ENCODE results near the gene TMEM52B.
"Not testable (repeated sequence)": the region's sequence is repeated elsewhere in the genome, so short reads cannot be mapped to it uniquely, and the experiment has no call there.

The TMEM52B gene

GRCh38 chr12:10211940-10212738 lies 33.3 kb downstream of the TMEM52B start:
- peak; percentile 98 for DNase-seq

DNA sequence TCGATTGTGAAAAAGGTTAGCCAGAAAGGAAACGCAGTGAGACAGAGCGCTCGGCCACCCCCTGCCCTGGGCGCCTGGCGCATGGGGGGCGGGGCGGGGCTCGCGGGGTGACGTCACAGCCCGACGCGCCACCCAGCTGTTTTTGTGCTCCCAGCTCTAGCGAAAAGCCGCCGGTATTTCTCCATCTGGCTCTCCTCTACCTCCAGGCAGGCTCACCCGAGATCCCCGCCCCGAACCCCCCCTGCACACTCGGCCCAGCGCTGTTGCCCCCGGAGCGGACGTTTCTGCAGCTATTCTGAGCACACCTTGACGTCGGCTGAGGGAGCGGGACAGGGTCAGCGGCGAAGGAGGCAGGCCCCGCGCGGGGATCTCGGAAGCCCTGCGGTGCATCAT lies 33.9 kb downstream of the TMEM52B start, which contains the start of gene GABARAPL1:
GABARAPL1 (plus strand) TSS at position 139 of the 393 bp plus-strand sequence; CDS start at position 392, 253 bp downstream.
- peak; percentile 82 for DNase-seq

GRCh38 chr12:10213168-10214135 lies 34.6 kb downstream of the TMEM52B start:
- peak; percentile 81 for DNase-seq

- peak; percentile 65 for DNase-seq
Observed at GRCh38 chr12:10214136-10214894, 35.5 kb downstream of the TMEM52B start.

DNA sequence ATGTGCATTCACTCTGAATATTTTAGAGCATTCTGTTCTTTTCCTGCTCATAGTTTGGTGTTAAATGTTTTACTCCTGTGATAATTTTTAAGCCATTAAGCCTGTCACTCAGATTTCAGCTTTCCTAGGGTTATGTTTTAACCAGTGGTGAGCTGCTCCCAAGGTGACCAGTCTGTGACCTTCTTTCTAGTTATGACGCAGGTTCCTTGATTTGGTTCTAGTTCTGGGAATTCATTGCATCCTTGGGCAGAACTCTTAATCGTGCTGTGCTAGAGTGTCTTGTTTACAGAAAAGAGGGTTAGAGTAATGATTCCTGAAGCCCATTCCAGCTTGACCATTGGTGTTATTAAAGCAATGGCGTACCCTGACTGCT lies 36.0 kb downstream of the TMEM52B start:
- no peak for DNase-seq

GRCh38 chr12:10215436-10215835 lies 36.6 kb downstream of the TMEM52B start:
- DNase-seq, result no peak

DNA sequence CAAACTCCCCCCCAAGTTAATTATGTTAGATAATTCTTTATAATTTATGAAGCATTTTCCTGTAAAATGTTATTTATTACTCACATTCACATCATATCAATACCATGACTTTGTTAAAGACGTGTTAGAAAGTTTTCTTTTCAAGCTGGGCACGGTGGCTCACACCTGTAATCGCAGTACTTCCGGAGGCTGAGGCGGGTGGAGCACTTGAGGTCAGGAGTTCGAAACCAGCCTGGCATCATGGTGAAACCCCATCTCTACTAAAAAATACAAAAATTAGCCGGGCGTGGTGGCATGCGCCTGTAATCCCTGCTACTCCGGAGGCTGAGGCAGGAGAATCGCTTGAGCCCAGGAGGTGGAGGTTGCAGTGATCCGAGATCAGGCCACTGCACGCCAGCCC lies 37.1 kb downstream of the TMEM52B start:
- DNase-seq, result not testable (repeated sequence)

DNA sequence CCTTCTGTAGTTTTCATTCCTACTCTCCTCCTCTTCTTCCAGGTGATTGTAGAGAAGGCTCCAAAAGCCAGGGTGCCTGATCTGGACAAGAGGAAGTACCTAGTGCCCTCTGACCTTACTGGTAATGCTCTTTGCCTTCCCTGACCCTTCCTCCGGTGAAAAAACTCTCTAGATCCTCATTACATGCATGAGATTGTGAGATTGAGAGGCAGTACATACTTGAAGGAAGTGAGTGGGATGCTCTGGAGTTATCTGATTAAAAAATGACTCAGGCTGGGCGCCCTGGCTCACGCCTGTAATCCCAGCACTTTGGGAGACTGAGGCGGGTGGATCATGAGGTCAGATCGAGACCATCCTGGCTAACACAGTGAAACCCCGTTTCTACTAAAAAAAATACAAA lies 39.2 kb downstream of the TMEM52B start:
- no peak for DNase-seq

- DNase-seq, result peak; percentile 42
Observed at GRCh38 chr12:10220398-10221077, 41.7 kb downstream of the TMEM52B start.

- no peak for DNase-seq
Observed at GRCh38 chr12:10221846-10222245, 43.0 kb downstream of the TMEM52B start.

- no peak for DNase-seq
Observed at GRCh38 chr12:10223208-10223607, 44.4 kb downstream of the TMEM52B start.

- not testable (repeated sequence) for DNase-seq
Observed at GRCh38 chr12:10225426-10225825, 46.6 kb downstream of the TMEM52B start.

DNA sequence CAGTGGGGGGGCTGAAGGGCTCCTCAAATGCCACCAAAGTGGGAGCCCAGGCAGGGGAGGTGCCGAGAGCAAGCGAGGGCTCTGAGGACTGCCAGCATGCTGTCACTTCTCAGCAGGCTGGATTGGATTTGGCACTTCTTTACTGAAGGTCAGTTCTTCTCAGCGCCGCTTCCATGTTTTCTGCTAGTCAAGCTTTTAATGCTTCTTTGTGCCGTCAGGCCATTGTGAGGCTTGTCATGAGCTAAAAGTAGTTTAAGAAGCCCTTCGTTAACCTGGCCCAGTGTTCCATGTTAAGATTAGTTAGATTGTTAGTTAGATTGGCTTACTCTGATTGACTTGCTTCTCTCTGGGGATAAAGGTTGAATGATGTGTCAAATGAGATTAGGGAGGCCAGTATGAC lies 47.3 kb downstream of the TMEM52B start:
- DNase-seq, result no peak

GRCh38 chr12:10226731-10227130 lies 47.9 kb downstream of the TMEM52B start:
- no peak for DNase-seq

- DNase-seq, result no peak
Observed at GRCh38 chr12:10227648-10228047, 48.8 kb downstream of the TMEM52B start.

DNA sequence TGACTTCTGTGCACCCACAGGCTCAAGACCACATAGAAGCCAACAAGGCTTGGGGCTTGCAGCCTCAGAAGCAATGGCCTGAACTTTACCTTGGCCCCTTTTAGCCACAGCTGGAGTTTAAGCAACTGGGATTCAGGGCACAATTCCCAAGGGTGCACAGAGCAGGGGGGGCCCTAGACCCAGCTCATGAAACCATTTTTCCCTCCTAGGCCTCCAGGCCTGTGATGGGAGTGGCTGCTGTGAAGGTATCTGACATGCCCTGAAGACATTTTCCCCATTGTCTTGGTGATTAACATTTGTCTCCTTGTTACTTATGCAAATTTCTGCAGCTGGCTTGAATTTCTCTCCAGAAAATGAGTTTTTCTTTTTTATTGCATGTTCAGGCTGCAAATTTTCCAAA lies 55.7 kb downstream of the TMEM52B start:
- DNase-seq, result no peak

- DNase-seq, result peak; percentile 42
Observed at GRCh38 chr12:10235761-10236631, 57.2 kb downstream of the TMEM52B start.

- DNase-seq, result no peak
Observed at GRCh38 chr12:10236720-10237119, 57.9 kb downstream of the TMEM52B start.

DNA sequence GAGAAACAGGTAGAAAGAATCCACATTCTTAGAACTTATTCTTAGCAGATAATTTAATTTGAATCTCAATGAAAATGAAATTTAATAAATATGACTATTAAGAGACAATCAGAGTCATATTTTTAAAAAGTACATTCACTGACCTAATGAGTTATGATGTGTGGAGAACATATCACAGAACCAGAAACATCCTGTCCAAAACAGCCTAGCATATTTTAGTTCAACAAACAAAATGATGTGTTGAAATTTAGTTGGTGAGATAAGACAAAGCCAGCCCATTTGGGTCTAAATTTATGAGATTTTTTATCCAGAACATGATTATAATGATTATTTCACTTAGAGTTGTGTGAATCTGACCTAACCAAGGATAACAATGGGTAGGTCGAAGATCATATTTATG lies 59.7 kb downstream of the TMEM52B start:
- DNase-seq, result no peak

GRCh38 chr12:10241290-10241689 lies 62.5 kb downstream of the TMEM52B start:
- DNase-seq, result no peak

All from EL (cell line).